ENCODE results near the gene ZDHHC18. TPM values are rescaled to one million over a fixed set of nuclear protein-coding genes. Genes with fewer than 3 reads are reported as not detected.
A peak's percentile ranks its signal among the peaks of the same experiment; 100 is the strongest.

ZDHHC18 gene
- total RNA-seq, 6 experiments from 2014 or later: 19.2 to 31.6 (median 23.8) TPM

- Mint-ChIP-seq H3K27me3 (ENCODE audit: insufficient read depth) (no peaks in the 10 kb centered on the region; the same call in 1 of the 2 replicates), H3K27ac (peak overlapping the region; percentile 99), H3K36me3 (ENCODE audit: low read depth) (peaks cover 28% of the 10 kb centered on the region), H3K9me3 (no peaks in the 10 kb centered on the region), H3K4me3 (no peak overlapping the region), H3K4me1 (ENCODE audit: low read depth) (peaks cover 34% of the 10 kb centered on the region)
- no peak for DNase-seq
- no peak for TF ChIP-seq CTCF (IDR thresholded peaks at IDR 0.05)
Observed at GRCh38 chr1:26848499-26848898, 22.0 kb downstream of the ZDHHC18 start.

GRCh38 chr1:26848941-26849774, 22.7 kb downstream of the ZDHHC18 start:
- H3K4me1 Mint-ChIP-seq (ENCODE audit: low read depth): peaks cover 34% of the 10 kb centered on the region
- H3K27ac Mint-ChIP-seq: peak overlapping the region; percentile 99
- H3K9me3 Mint-ChIP-seq: no peaks in the 10 kb centered on the region
- peak; percentile 91 for DNase-seq
- H3K4me3 Mint-ChIP-seq: no peak overlapping the region
- H3K27me3 Mint-ChIP-seq (ENCODE audit: insufficient read depth): no peaks in the 10 kb centered on the region; the same call in 1 of the 2 replicates
- peaks cover 26% of the 10 kb centered on the region for H3K36me3 Mint-ChIP-seq (ENCODE audit: low read depth)
- TF ChIP-seq CTCF (IDR thresholded peaks at IDR 0.05): no peak

- peak; percentile 33; the same call in 1 of the 2 replicates for TF ChIP-seq CTCF (IDR thresholded peaks at IDR 0.05)
- Mint-ChIP-seq H3K4me3 (no peak overlapping the region), H3K36me3 (ENCODE audit: low read depth) (peaks cover 23% of the 10 kb centered on the region), H3K27ac (no peak overlapping the region), H3K9me3 (no peaks in the 10 kb centered on the region), H3K4me1 (ENCODE audit: low read depth) (peaks cover 34% of the 10 kb centered on the region), H3K27me3 (ENCODE audit: insufficient read depth) (peaks cover 1% of the 10 kb centered on the region; the same call in 1 of the 2 replicates)
- no peak for DNase-seq
Observed at GRCh38 chr1:26851106-26851684, 24.7 kb downstream of the ZDHHC18 start.

GRCh38 chr1:26852701-26853100, 26.2 kb downstream of the ZDHHC18 start:
- DNase-seq: no peak
- peaks cover 17% of the 10 kb centered on the region for H3K36me3 Mint-ChIP-seq (ENCODE audit: low read depth)
- TF ChIP-seq CTCF (IDR thresholded peaks at IDR 0.05): no peak
- no peak overlapping the region for H3K4me3 Mint-ChIP-seq
- H3K4me1 Mint-ChIP-seq (ENCODE audit: low read depth): peaks cover 30% of the 10 kb centered on the region
- peaks cover 1% of the 10 kb centered on the region; the same call in 1 of the 2 replicates for H3K27me3 Mint-ChIP-seq (ENCODE audit: insufficient read depth)
- H3K27ac Mint-ChIP-seq: peak overlapping the region; percentile 70
- H3K9me3 Mint-ChIP-seq: no peaks in the 10 kb centered on the region

GRCh38 chr1:26853156-26853555, 26.7 kb downstream of the ZDHHC18 start:
- Mint-ChIP-seq H3K27me3 (ENCODE audit: insufficient read depth) (peaks cover 1% of the 10 kb centered on the region; the same call in 1 of the 2 replicates), H3K4me1 (ENCODE audit: low read depth) (peaks cover 26% of the 10 kb centered on the region), H3K9me3 (no peaks in the 10 kb centered on the region), H3K4me3 (no peak overlapping the region), H3K36me3 (ENCODE audit: low read depth) (peaks cover 15% of the 10 kb centered on the region), H3K27ac (peak overlapping the region; percentile 70)
- peak; percentile 91 for TF ChIP-seq CTCF (IDR thresholded peaks at IDR 0.05)
- DNase-seq: peak; percentile 88
